B cell (primary cell): ENCODE results near the gene RTN4RL1. TPM values are rescaled to one million over a fixed set of nuclear protein-coding genes. Genes with fewer than 3 reads are reported as not detected.
A peak's percentile ranks its signal among the peaks of the same experiment; 100 is the strongest.

Source experiments
- ATAC-seq: fragments of 200-7000 bp; cut with Tn5 transposase; one replicate; pipeline ENCODE4 v1.10.0; 2021; ENCODE audit warnings: low read depth, mild to moderate bottlenecking, moderate number of reproducible peaks, moderate library complexity
- CTCF ChIA-PET: fragments of 350-600 bp; sonication (Branson Sonifier 250); formaldehyde crosslinking; loops from one replicate; lab custom pipeline; 2021; ENCODE audit warnings: antibody characterized with exemption, inconsistent platforms; lab: Charles Lee
- POLR2A ChIA-PET: fragments of 350-600 bp; sonication (Branson Sonifier 250); formaldehyde crosslinking; loops from one replicate; lab custom pipeline; 2021; ENCODE audit warnings: antibody characterized with exemption; lab: Charles Lee
- DNase-seq: peaks from one replicate; pipeline ENCODE4 v3.0.0; 2013
- H2AFZ ChIP-seq: 2 replicates; pipeline ENCODE4 v1.6.1; 2012; ENCODE audit warnings: mild to moderate bottlenecking, low read depth, low read length; ENCODE audit not compliant: insufficient read depth, poor library complexity, severe bottlenecking
- H3K27ac ChIP-seq, 2 donors: 1 replicate in 1 of 2; 2 replicates in 1 of 2; pipeline ENCODE4 v1.5.1; 2012 to 2013; ENCODE audit warnings: low read length in 2 of 2, mild to moderate bottlenecking in 2 of 2, moderate library complexity in 1 of 2
- H3K27me3 ChIP-seq, 4 experiments: fragments of 200-600 bp in 1 of 4; sonication (generic) in 1 of 4; replicated peaks in 1 of 4; 1 replicate in 2 of 4; 2 replicates in 2 of 4; pipeline versions ENCODE4 v1.6.1 to v1.7.0; 2013 to 2016; ENCODE audit warnings: low read length in 3 of 4, mild to moderate bottlenecking in 2 of 4, mixed read lengths in 1 of 4, moderate library complexity in 1 of 4; ENCODE audit not compliant: insufficient read depth in 4 of 4, control insufficient read depth in 3 of 4; ENCODE audit errors: control extremely low read depth in 1 of 4
- H3K36me3 ChIP-seq, 2 experiments: replicated peaks in 1 of 2; 1 replicate in 1 of 2; 2 replicates in 1 of 2; pipeline versions ENCODE4 v1.6.1 to v1.7.1; 2013; ENCODE audit warnings: low read length in 1 of 2; ENCODE audit not compliant: insufficient read depth in 2 of 2, control insufficient read depth in 1 of 2; ENCODE audit errors: control extremely low read depth in 1 of 2, extremely low read depth in 1 of 2
- H3K4me1 ChIP-seq, 2 donors: fragments of 200-600 bp in 1 of 2; sonication (generic) in 1 of 2; 1 replicate in 1 of 2; 2 replicates in 1 of 2; pipeline versions ENCODE4 v1.5.1 to v1.6.1; 2013 to 2017; ENCODE audit warnings: low read length in 2 of 2; ENCODE audit not compliant: control insufficient read depth in 2 of 2, insufficient read depth in 2 of 2
- H3K4me2 ChIP-seq: replicated peaks from 2 replicates; pipeline ENCODE3; 2012; ENCODE audit warnings: mild to moderate bottlenecking, low read depth, low read length; ENCODE audit not compliant: poor library complexity, severe bottlenecking
- H3K4me3 ChIP-seq, 5 experiments: fragments of 200-600 bp in 1 of 5; sonication (generic) in 1 of 5; 1 replicate in 3 of 5; 2 replicates in 2 of 5; pipeline versions ENCODE4 v1.5.1 to v1.7.0; 2011 to 2016; ENCODE audit warnings: low read length in 4 of 5, mild to moderate bottlenecking in 4 of 5, low read depth in 2 of 5, control low read depth in 1 of 5, moderate library complexity in 1 of 5; ENCODE audit not compliant: insufficient read depth in 1 of 5; ENCODE audit errors: control extremely low read depth in 1 of 5, extremely low read depth in 1 of 5
- H3K79me2 ChIP-seq: fragments of 200-600 bp; sonication (generic); one replicate; pipeline ENCODE4 v1.6.0; 2016; ENCODE audit warnings: low read length; ENCODE audit not compliant: control insufficient read depth, insufficient read depth
- H3K9ac ChIP-seq: fragments of 200-600 bp; sonication (generic); 2 replicates; pipeline ENCODE4 v1.6.1; 2017; ENCODE audit warnings: mild to moderate bottlenecking, low read length, moderate library complexity
- H3K9me3 ChIP-seq, 3 donors: one replicate each; pipeline versions ENCODE4 v1.6.1 to v1.7.1; 2013; ENCODE audit warnings: low read length in 2 of 3; ENCODE audit not compliant: control insufficient read depth in 2 of 3, insufficient read depth in 1 of 3; ENCODE audit errors: control extremely low read depth in 1 of 3
- H4K20me1 ChIP-seq: 2 replicates; pipeline ENCODE4 v1.6.0; 2012; ENCODE audit warnings: mild to moderate bottlenecking, low read length; ENCODE audit not compliant: insufficient read depth, control insufficient read depth, poor library complexity, severe bottlenecking
- H3K27ac Mint-ChIP-seq: one replicate; pipeline ENCODE4 v1.8.0; 2021; ENCODE audit warnings: mixed read lengths
- H3K27me3 Mint-ChIP-seq: one replicate; pipeline ENCODE4 v1.8.0; 2021; ENCODE audit warnings: mixed read lengths
- H3K4me1 Mint-ChIP-seq: one replicate; pipeline ENCODE4 v1.8.0; 2021; ENCODE audit warnings: mixed read lengths
- H3K4me3 Mint-ChIP-seq: one replicate; pipeline ENCODE4 v1.8.0; 2021; ENCODE audit warnings: mixed read lengths
- H3K9me3 Mint-ChIP-seq: one replicate; pipeline ENCODE4 v1.8.0; 2022; ENCODE audit warnings: mixed read lengths; ENCODE audit not compliant: insufficient read depth
- EZH2 ChIP-seq: IDR thresholded peaks from 2 replicates; pipeline ENCODE4 v1.6.1; 2012; ENCODE audit warnings: borderline replicate concordance, low read depth, mild to moderate bottlenecking, moderate library complexity, low read length; ENCODE audit not compliant: insufficient read depth, poor library complexity, severe bottlenecking
- WGBS: methylation state at CpG from one replicate; pipeline ENCODE4 v1.1.5; 2013; ENCODE audit warnings: missing lambda C conversion rate; ENCODE audit not compliant: insufficient coverage; 5-methylcytosine and 5-hydroxymethylcytosine counted together
- intact Hi-C: fragments of 100-400 bp; cut with micrococcal nuclease; formaldehyde crosslinking; loops from one replicate; pipeline ENCODE4 v1.10.0; 2022
- polyA plus RNA-seq: library from polyadenylated mRNA; depleted of rRNA; stranded (reverse); fragments of >200 nt; gene quantifications from 2 replicates; pipeline ENCODE4 v1.2.3, GENCODE V29; 2012
- total RNA-seq, 2 donors: library from RNA; stranded (reverse); fragments of 120-200 nt in 1 of 2; gene quantifications; 1 replicate in 1 of 2; 2 replicates in 1 of 2; pipeline versions ENCODE4 v1.2.3 to v1.2.4, GENCODE V29; 2013 to 2022
- TF ChIP-seq, protein P1 (sequence below): fragments of 200-600 bp; IDR thresholded peaks from one replicate; pipeline ENCODE4 v1.8.0; 2022; ENCODE audit warnings: antibody characterized with exemption, mild to moderate bottlenecking

Gene RTN4RL1
- total and polyA plus RNA-seq, 2 donors (not counting 1 experiment from before 2014, with no cell fraction given) = 0.03 to 0.07 TPM

GRCh38 chr17:1915889-1916288 lies 109.2 kb downstream of the RTN4RL1 start:
- Histone ChIP-seq H3K36me3 (no peaks in the 10 kb centered on the region), H2AFZ (peak overlapping the region; percentile 62), H4K20me1 (no peaks in the 10 kb centered on the region), H3K27me3 (peaks cover 0 to 15% (median 6%) of the 10 kb centered on the region in 4 experiments), H3K4me3 (no peak overlapping the region), H3K79me2 (no peaks in the 10 kb centered on the region), H3K9me3 (no peaks in the 10 kb centered on the region), H3K9ac (no peak overlapping the region), H3K4me1 (peaks cover 0 to 7% of the 10 kb centered on the region in 2 donors), H3K27ac (no peak overlapping the region), H3K4me2 (peak overlapping the region; percentile 11)
- POLR2A ChIA-PET = no interaction called here
- H3K4me1 Mint-ChIP-seq = peaks cover 6% of the 10 kb centered on the region
- peaks cover 16% of the 10 kb centered on the region for H3K27me3 Mint-ChIP-seq
- ATAC-seq = no peak
- 16% methylated on average over 9 of the region's 12 CpGs for WGBS
- DNase-seq = no peak
- no peaks in the 10 kb centered on the region for H3K9me3 Mint-ChIP-seq
- intact Hi-C loops = no loop called here
- H3K27ac Mint-ChIP-seq = no peak overlapping the region
- H3K4me3 Mint-ChIP-seq = no peak overlapping the region
- TF ChIP-seq EZH2 = no peak
- TF ChIP-seq, protein P1, sequence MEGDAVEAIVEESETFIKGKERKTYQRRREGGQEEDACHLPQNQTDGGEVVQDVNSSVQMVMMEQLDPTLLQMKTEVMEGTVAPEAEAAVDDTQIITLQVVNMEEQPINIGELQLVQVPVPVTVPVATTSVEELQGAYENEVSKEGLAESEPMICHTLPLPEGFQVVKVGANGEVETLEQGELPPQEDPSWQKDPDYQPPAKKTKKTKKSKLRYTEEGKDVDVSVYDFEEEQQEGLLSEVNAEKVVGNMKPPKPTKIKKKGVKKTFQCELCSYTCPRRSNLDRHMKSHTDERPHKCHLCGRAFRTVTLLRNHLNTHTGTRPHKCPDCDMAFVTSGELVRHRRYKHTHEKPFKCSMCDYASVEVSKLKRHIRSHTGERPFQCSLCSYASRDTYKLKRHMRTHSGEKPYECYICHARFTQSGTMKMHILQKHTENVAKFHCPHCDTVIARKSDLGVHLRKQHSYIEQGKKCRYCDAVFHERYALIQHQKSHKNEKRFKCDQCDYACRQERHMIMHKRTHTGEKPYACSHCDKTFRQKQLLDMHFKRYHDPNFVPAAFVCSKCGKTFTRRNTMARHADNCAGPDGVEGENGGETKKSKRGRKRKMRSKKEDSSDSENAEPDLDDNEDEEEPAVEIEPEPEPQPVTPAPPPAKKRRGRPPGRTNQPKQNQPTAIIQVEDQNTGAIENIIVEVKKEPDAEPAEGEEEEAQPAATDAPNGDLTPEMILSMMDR = no peak
- CTCF ChIA-PET = interaction anchor here (1.2 kb wide), 1 partner anchor 329 kb away, joined by 4 read pairs; no protein-coding TSS in a partner anchor

DNA sequence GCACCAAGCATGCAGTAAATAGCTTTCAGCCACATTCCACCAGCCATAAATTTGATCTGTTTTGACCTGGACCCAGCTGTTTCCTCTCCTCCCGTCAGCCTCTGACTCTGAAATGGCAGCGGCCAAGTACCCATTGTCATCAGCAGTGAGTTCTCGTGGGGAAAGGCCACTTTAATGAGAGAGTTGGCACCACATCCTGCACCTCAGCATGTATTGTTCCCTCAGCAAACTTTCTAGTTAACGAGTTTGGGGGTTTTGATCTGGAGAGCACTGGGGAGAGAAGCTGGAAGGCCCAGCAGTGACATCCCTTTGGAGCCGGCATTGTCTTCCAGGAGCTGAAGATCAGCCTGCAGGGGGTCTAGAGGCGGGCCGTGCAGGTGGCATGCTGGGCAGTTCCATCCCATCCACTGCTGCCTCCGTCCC lies 110.5 kb downstream of the RTN4RL1 start:
- Histone ChIP-seq H3K4me2 (no peak overlapping the region), H4K20me1 (no peaks in the 10 kb centered on the region), H3K27me3 (peaks cover 0 to 27% (median 12%) of the 10 kb centered on the region in 4 experiments), H3K4me1 (peaks cover 0 to 7% of the 10 kb centered on the region in 2 donors), H3K79me2 (no peaks in the 10 kb centered on the region), H2AFZ (no peak overlapping the region), H3K9ac (no peak overlapping the region), H3K9me3 (no peaks in the 10 kb centered on the region), H3K4me3 (no peak overlapping the region), H3K27ac (no peak overlapping the region), H3K36me3 (no peaks in the 10 kb centered on the region)
- WGBS = 94% methylated on average over 4 of the region's 8 CpGs
- POLR2A ChIA-PET = no interaction called here
- H3K4me1 Mint-ChIP-seq = peaks cover 6% of the 10 kb centered on the region
- H3K4me3 Mint-ChIP-seq = no peak overlapping the region
- CTCF ChIA-PET = no interaction called here
- ATAC-seq (no peak), DNase-seq (no peak)
- intact Hi-C loops = no loop called here
- TF ChIP-seq EZH2 = no peak
- TF ChIP-seq, protein P1 = no peak
- peaks cover 20% of the 10 kb centered on the region for H3K27me3 Mint-ChIP-seq
- no peak overlapping the region for H3K27ac Mint-ChIP-seq
- no peaks in the 10 kb centered on the region for H3K9me3 Mint-ChIP-seq
